Limb (tissue), 2 donors: Measurements from ENCODE around the gene PDXK.

Source experiments
- DNase-seq, 2 donors: peaks; one replicate each; pipeline ENCODE4 v3.0.0-alpha.2; 2016; ENCODE audit errors: extremely low spot score in 2 of 2

PDXK gene

DNA sequence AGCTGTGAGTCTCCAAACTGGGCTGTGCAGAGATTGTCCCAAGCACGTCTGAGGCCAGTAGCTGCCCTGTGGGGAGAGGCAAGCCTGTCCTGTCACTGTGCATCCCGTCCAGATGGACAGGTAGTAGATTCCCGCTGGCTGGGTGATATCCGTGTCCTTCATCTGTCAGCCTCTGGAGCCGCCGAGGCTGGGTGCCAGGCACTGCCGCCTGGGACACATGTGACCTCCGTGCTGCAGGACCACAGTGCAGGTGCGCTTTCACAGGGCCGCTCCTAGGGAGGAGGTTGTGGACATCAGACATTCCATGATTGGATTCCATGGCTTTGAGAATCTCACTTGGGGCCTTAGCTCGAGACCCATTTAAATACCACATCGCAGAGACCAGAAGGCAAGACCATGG lies 4.7 kb downstream of the PDXK start:
- no peak for DNase-seq

- DNase-seq = no peak
These were observed 8.0 kb downstream of the PDXK start for GRCh38 chr21:43726686-43727518.

DNA sequence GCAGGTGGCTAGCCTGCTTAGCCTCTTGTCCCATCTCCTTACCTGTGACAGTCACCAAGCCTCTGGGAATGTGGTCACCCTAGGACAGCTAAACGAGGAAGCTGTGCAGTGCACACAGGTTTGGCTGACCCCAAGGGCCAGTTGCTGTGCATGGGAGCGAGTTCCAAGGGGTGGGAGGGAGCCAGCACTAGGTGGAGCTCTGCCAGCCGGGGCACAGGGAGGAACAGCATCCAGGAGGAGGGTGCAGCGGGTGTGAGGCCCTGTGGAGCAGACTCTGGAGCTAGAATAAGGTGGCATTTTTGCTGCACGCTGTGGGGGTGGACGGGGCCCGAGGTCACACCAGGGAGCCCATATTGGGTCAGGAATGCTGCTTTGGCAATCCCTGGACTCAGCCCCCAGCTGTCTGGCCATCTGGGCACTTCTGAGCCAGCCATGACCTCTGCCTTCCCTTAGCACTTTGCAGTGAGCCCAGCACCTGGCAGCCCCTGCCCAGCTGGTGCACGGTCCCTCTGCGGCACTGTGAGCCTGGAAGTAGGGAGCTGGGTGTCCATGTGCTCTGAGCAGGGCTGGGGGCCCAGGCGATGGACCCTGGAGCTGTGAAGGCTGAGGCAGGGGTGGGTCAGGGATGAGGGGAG lies 8.7 kb downstream of the PDXK start:
- no peak for DNase-seq

GRCh38 chr21:43728154-43728466 lies 9.2 kb downstream of the PDXK start:
- DNase-seq = no peak

DNA sequence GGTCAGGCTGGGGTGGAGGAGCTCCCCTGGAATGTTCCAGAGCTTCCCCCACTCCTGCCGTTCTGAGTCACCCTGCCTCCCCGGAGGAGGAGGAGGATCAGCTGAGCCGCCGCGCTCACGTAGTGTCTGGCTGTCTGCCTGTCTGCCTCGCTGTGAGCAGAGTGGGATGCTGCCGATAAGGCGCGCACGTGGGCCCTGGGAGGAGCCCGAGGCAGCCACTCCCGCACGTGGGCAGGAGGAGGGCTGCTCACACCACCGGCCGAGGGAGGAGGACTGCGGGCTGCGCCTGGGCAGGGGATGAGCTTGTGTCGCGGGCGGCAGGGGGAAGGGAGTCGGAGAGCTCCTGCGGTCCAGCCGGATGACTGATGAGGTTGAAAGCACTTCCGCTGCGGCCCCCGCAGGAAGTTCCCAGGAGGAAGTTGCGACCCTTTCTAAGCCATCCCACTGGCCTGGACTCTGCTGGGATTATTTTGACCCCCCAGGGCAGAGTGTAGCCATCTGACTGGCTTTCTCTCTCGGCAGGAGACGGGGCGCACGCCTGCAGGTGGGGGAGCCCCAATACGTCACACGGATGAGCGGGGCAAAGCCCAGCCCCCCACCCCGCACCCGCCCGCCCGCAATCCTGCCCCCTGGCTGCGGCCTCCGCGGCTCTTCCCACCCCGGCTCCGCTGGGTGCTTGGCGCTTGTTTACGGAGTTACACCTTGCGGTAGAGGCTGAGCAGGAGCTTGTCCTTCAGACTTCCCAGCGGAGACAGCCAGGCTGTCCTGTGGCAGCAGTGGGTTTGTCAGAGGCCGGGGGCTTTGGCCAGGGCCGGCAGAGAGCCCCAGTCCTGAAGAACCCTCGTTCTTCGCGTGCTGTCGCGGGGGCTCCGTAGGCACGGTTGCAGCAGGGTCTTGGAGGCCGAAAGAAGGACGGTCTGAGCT lies 9.8 kb downstream of the PDXK start:
- DNase-seq = peak; percentile 81 to 87

DNA sequence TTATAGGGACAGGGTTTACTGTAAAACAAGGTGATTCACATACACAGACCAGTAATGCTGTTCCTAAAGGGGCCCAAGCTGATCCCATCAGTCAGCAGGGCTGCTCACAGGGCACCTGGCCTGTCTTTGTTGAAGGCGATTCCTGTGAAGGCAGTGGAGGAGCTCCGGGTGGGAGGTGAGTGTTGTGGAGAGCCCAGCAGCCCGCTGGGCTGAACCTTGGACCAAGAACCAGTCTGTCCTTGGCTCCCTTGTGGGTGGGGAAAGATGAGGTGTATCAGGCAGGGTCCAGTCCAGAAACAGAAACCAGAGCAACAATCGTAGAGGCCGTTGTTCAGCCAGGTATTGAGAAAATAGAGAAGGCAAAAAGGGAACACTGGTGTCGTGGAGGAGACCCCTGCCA lies 12.5 kb downstream of the PDXK start:
- DNase-seq = no peak

DNA sequence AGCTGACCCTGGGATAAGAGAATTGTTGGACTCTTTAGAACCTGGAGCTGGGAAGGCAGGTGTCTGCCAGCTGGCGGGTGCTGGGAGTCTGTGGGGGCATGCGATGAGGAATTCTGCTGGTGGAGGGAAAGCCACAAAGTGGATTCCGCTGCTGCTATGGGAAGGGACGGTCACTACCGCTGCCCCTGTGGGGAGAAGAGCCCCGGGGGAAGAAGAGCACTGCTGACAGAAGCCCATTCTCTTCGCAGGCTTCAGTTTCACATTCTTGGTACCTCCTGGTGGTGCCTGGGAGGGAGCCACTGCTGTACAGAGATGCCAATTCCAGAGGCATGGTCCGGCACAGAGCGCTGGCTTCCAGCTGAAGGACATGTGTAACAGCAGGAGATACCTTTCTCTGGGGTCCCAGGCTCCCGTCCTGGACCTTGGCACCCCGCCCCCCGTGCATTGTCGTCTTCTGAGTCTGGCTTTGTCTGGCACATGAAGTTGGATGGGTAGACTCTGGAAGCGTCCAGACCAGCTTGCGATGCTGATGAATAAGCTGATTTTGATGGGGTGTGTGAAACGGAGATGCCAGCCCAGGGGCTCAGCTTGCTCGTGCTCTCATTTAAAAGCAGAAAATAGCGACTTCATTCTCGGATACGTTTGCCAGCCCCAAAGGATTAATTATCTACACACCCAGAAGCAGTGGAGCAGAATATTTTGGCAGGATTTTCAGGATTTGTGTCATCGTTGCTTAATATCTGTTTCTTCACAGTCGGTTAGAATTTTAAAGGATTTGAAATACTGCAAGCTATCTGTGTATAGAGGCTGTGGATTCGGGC lies 13.2 kb downstream of the PDXK start:
- no peak for DNase-seq

DNA sequence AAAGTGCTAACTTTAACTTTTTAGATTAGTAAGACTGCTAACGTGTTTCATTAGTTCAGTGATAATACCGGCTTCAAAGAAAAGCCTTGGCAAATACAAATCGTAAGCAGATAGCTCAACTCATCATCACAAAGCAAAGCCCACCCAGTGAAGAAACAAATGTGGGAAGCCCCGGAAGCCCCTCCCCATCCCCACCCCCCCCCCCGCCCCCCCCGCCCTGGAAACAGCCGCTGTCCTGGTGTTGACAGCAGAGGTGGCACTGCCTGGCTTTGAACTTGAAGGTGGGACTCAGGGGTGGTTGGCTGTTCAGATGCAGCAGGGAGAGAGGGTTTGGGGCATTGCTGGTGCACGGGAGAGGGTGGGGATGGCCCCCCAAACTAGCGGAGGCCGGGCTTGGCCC lies 14.1 kb downstream of the PDXK start:
- DNase-seq = no peak

GRCh38 chr21:43733529-43734071 lies 14.7 kb downstream of the PDXK start:
- DNase-seq = no peak

- DNase-seq = no peak
These were observed 15.4 kb downstream of the PDXK start for GRCh38 chr21:43734131-43734927.

- peak in 1 of 2 donors; percentile 69 for DNase-seq
These were observed 15.9 kb downstream of the PDXK start for GRCh38 chr21:43734928-43735229.

DNA sequence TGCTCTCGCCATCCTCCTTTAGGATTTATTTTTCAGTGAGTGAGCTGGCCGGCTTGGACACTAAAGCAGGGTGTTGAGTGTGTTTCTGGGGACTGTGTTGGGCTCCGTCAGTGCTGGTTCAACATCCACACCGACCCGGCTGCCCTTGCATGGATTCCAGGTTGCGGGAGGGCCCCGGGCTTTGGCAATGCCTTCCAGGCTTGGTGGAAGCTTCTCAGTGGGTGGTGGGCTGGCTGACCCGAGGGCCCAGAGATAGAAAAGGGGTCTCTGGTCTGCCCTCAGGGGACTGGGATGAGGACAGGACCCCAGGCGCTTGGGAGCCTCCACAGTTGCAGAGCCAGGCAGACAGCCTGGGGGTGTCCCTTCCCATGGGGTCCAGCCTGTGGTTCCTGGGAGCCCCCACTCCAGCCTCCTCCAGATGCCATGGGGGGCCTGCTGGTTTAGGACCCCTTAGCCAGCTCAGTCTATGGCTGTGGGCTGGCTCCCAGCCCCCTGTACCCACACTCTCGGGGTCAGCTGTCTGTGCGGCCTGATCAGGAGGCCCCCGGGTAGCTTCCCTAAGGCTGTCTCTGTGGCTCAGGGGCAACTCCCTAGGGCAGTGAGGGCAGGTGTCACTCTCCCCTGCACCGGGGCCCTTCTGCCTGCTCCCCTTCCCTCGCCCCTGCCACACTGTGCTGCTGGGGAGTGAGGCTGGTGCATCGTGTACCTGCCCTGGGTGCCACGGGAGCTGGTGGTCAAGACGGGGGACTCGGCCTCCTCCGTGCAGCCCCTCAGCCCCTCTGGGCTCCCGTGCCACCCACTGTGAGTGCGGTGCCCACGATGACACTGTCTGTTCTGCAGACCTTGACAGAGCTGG lies 16.5 kb downstream of the PDXK start:
- DNase-seq = no peak

GRCh38 chr21:43736224-43736883 lies 17.4 kb downstream of the PDXK start:
- DNase-seq = no peak

- DNase-seq = no peak
These were observed 18.4 kb downstream of the PDXK start for GRCh38 chr21:43737158-43737950.

DNA sequence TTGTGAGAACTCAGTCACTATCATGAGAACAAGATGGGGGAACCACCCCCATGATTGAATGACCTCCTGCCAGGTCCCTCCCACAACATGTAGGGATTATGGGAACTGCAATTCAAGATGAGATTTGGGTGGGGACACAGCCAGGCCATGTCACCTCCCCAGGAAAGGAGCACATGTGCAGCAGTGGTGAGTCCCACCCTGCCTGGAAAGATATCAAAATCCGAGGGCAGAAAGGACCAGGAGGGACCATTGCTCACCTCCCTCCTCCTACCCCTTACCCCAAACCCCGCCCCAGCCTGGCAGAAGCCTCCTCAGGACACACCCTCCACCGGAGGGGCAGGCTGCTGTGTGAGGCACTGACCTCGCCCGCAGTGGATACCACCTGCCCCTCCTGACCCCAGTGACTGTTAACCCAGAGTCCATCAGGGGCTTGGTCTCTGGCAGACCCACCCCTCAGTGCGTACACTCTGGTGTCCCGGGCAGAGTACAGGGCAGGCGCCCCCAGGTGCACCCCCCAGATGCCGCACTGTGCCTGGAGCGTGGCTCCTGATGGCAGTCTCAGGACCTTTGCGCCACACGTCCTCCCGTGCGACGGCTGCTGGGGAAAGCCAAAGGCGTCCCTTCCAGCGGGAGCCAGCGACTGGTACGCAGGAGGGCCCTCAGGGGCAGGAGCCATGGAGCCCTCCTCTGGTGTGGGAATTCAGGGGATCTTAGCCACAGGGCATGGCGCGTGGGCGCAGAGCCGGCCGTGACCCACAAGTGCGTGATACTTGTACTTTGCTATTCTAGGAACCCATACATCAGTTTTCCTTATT lies 20.9 kb downstream of the PDXK start:
- no peak for DNase-seq

- DNase-seq = peak in 1 of 2 donors; percentile 76
These were observed 21.7 kb downstream of the PDXK start for GRCh38 chr21:43740497-43741156.
